Measurements from ENCODE around the gene CARS1. TPM values are rescaled to one million over a fixed set of nuclear protein-coding genes. Genes with fewer than 3 reads are reported as not detected.

CARS1 gene
- polyA plus RNA-seq, 1 donor = 21.3 TPM

DNA sequence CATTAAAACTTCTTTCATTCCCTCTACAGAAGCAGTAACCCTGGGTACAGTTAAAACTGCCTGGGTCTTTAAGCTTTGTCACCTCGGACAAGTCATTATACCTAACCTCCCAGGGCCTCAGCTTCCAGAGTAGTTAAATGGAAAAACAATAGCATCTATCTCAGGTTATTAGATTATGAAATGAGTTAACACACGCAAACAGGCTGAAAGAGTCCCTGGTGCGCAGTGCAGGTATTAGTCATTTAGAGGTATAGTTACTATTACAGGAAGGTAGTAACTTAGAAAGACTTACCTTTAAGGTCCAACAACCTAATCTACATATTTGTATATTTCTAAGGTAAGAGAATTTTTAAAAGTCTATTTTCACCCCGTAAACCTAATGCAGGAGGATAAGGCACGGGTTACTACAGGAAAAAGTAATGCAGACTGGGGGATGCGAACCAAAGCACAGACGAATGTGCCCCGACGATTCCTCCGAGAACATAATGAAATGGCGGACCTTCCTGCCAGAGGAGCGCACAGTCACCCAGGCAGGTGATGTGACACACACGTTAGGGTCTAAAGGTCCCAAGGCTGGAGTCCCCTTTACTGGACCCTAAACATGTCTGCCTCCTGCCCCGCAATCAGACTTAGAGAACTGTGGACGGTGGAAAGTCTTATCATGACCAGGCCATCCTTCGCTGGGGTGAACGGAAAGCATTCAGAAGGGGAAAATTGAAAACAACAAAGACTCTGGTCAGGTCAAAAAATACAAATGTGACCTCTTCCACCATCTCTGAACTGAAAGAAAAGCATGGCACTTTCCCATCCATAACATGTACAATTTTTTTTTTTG, 66.4 kb downstream of the CARS1 start:
- no peak for DNase-seq

DNA sequence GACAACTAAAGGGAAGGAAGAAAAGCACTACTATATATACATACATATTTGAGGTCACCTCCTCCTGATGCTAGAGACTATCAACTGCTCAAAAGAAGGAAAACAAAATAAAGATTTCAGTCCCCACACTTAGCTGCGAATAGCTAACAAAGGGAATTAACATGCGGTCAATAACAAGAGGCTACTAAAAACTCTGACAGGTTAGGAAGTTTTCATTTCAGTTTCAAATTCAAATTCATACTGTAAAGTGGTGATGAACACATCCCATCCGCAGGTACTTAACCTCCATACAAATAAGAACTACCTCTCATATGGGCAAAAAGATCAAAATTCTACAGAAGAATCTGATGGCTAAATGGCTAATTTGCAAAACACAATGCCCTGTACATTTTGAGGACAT, 67.7 kb downstream of the CARS1 start:
- no peak for DNase-seq

DNA sequence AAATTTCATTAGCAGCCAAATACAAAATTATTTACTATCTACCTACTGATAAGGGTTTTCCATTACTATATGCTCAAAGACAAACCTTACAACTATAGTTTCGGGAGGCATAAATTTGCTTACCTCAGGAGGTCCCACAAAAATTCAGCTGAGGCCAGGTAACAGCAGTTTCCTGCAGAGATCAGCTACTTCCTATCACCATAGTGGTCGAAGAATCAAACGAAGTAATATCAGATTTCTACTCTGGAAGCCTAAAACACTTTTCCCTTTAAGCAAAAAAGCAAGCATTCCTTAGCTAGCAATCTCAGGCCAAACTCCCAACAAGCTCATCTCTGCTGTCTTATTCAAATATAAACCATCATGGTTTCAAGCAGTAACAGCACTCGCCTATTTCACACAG, 68.2 kb downstream of the CARS1 start:
- no peak for DNase-seq

- DNase-seq = no peak
Observed at GRCh38 chr11:2987881-2988861, 69.1 kb downstream of the CARS1 start.

- no peak for DNase-seq
Observed at GRCh38 chr11:2983908-2984307, 73.3 kb downstream of the CARS1 start.

- DNase-seq = no peak
Observed at GRCh38 chr11:2982214-2982613, 75.0 kb downstream of the CARS1 start.

DNA sequence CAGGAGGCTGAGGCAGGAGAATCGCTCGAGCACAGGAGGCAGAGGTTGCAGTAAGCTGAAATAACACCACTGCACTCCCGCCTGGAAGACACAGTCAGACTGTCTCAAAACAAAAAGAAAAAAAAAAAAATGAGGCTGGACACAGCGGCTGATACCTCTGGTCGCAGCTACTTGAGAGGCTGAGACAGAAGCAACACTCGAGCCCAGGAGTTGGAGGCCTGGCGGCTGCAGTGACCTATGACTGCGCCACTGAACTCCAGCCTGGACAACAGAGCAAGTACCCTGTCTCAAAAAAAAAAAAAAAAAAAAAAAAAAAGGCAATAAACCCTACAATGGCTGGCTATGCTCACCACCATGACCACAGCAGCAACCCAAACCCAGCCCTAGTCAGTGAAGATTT, 76.1 kb downstream of the CARS1 start:
- DNase-seq = no peak

- DNase-seq = no peak
Observed at GRCh38 chr11:2980168-2980840, 76.9 kb downstream of the CARS1 start.

GRCh38 chr11:2977113-2977512, 80.1 kb downstream of the CARS1 start:
- no peak for DNase-seq

- DNase-seq = no peak
Observed at GRCh38 chr11:2976294-2977063, 80.7 kb downstream of the CARS1 start.

GRCh38 chr11:2975594-2975993, 81.6 kb downstream of the CARS1 start:
- DNase-seq = no peak

GRCh38 chr11:2974272-2974671, 83.0 kb downstream of the CARS1 start:
- DNase-seq = no peak

- peak; percentile 31 for DNase-seq
Observed at GRCh38 chr11:2968341-2968900, 88.8 kb downstream of the CARS1 start.

- no peak for DNase-seq
Observed at GRCh38 chr11:2964782-2965181, 92.4 kb downstream of the CARS1 start.

DNA sequence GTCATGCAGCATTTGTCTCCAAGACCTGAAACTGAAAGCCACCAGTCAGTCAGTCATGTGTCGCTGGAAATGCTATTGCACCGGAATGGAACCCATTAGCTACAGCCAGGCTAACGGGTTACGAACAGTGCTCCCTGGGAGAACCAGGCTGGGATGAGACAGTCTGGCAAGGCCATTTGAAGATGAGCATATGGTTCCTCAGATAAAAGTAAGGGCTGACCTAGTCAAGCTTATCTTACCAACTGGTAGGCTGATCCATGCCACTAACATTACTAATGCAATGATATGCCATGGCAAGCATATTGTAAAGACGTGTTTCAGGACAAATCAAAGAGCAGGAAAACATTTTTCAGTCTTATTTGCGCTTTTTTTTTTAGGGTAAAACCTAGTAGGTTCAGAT, 93.5 kb downstream of the CARS1 start:
- no peak for DNase-seq

DNA sequence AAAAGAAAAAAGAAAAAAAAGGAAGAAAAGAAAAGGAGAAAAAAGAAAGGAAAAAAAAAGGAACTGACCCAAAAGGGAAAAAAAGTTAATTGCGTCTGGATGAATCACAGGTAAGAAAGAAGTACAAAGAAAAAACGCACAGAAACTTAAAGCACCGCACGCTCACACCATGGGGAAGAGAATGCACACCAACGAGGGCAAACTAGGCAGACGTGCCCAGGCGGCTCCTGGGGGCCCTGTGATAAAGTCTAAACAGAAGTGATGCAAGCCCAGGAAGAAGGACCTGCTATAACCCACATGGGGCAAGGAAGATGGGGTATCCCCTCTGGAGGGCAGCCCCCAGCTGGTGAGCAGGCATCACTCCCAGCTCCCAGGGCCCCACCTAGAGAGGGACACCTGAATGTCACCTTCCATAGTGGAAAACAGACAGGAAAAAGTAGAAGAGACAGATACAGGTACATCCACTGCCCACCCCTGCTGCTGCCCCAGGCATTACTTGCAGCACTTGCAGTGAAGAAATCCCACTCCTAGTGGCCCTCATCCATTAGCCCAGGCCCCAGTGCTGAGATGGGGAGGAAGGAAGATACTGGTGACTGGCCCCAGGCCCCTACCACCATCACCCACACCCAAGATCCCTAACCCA, 94.0 kb downstream of the CARS1 start:
- DNase-seq = no peak

- no peak for DNase-seq
Observed at GRCh38 chr11:2961080-2961479, 96.1 kb downstream of the CARS1 start.

- DNase-seq = no peak
Observed at GRCh38 chr11:2960139-2960538, 97.1 kb downstream of the CARS1 start.

GRCh38 chr11:2958251-2958650, 99.0 kb downstream of the CARS1 start:
- DNase-seq = no peak

DNA sequence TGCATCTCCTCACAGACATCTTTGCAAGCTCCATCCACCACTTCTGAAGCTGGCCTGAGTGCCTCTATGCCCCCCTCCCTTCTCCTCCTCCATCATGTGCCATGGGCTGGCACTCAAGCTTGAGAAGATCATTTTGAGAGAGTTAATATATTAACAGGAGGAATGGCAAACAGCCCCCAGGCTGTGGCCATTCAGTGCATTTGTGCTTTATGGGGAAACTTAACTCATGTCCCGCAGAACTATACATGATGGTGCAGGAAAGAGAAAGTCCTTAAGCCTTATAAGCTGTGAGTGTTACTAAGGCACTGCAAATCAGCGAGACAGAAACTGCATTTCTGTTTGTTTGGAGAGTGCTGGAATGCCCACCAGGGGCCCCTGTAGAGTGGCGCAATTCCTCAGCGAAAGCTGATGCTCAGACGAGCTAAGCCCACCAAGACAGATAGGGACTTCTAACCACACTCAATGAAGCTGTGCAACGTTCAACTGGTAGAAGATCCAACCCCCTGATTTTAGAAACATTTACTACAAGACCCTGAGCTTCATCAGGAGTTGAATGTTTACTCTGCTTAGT, 101.2 kb downstream of the CARS1 start:
- DNase-seq = no peak

GRCh38 chr11:2954263-2954662, 103.0 kb downstream of the CARS1 start:
- no peak for DNase-seq
